ENCODE data around the gene VAV1. TPM values are rescaled to one million over a fixed set of nuclear protein-coding genes. Genes with fewer than 3 reads are reported as not detected.

Gene VAV1
- total RNA-seq, 1 experiment from 2014 or later, result 0.05 TPM

DNA sequence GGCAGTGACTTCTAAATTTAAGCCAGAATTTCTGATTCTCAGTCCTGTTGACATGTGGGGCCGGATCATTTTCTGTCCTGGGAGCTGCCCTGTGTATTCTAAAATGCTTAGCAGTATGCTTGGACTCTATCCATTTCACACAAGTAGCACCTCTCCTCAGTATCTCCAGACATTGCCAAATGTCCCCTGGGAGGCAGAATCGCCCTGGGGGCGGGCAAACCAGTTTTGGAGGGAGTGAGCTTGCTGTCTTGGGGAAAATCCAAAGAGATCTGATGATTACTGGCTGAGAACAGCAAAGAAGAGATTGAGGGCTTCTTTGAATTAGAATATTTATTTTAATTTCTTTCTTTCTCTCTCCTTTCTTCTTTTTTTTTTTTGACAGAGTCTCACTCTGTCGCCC is 16.4 kb downstream of the VAV1 start:
- Histone ChIP-seq H3K27ac (ENCODE audit: low read length) (no peak overlapping the region), H3K36me3 (ENCODE audit: control insufficient read depth, insufficient read depth, low read length) (no peaks in the 10 kb centered on the region), H3K9me3 (ENCODE audit: control insufficient read depth, insufficient read depth, low read depth, low read length) (no peaks in the 10 kb centered on the region), H3K4me3 (ENCODE audit: low read depth in 2 of 2, low read length in 2 of 2) (no peak overlapping the region), H3K4me1 (ENCODE audit: control insufficient read depth, insufficient read depth, low read length) (no peaks in the 10 kb centered on the region), H3K27me3 (ENCODE audit: control insufficient read depth, insufficient read depth, low read length) (no peaks in the 10 kb centered on the region)
- no peak for DNase-seq (ENCODE audit: low read depth, low spot score)
- BruUV-seq (replicated peaks), result no TSS peak
- intact Hi-C loops (cut with micrococcal nuclease; ENCODE audit: unreplicated experiment), result no loop called here
- in situ Hi-C loops (cut with HindIII; ENCODE audit: low pct_unique_long_range_greater_than_20kb, low sequenced_read_pairs), result no loop called here
- ATAC-seq, result no peak
- no peak for TF ChIP-seq POLR2AphosphoS5 (IDR thresholded peaks at IDR 0.05; ENCODE audit: low read depth, low read length)
- TF ChIP-seq, protein P1, sequence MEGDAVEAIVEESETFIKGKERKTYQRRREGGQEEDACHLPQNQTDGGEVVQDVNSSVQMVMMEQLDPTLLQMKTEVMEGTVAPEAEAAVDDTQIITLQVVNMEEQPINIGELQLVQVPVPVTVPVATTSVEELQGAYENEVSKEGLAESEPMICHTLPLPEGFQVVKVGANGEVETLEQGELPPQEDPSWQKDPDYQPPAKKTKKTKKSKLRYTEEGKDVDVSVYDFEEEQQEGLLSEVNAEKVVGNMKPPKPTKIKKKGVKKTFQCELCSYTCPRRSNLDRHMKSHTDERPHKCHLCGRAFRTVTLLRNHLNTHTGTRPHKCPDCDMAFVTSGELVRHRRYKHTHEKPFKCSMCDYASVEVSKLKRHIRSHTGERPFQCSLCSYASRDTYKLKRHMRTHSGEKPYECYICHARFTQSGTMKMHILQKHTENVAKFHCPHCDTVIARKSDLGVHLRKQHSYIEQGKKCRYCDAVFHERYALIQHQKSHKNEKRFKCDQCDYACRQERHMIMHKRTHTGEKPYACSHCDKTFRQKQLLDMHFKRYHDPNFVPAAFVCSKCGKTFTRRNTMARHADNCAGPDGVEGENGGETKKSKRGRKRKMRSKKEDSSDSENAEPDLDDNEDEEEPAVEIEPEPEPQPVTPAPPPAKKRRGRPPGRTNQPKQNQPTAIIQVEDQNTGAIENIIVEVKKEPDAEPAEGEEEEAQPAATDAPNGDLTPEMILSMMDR (IDR thresholded peaks at IDR 0.05), result no peak
- no peak for TF ChIP-seq TCF7L2 (IDR thresholded peaks at IDR 0.05; ENCODE audit: low read depth, low read length)
- TF ChIP-seq, protein P2, sequence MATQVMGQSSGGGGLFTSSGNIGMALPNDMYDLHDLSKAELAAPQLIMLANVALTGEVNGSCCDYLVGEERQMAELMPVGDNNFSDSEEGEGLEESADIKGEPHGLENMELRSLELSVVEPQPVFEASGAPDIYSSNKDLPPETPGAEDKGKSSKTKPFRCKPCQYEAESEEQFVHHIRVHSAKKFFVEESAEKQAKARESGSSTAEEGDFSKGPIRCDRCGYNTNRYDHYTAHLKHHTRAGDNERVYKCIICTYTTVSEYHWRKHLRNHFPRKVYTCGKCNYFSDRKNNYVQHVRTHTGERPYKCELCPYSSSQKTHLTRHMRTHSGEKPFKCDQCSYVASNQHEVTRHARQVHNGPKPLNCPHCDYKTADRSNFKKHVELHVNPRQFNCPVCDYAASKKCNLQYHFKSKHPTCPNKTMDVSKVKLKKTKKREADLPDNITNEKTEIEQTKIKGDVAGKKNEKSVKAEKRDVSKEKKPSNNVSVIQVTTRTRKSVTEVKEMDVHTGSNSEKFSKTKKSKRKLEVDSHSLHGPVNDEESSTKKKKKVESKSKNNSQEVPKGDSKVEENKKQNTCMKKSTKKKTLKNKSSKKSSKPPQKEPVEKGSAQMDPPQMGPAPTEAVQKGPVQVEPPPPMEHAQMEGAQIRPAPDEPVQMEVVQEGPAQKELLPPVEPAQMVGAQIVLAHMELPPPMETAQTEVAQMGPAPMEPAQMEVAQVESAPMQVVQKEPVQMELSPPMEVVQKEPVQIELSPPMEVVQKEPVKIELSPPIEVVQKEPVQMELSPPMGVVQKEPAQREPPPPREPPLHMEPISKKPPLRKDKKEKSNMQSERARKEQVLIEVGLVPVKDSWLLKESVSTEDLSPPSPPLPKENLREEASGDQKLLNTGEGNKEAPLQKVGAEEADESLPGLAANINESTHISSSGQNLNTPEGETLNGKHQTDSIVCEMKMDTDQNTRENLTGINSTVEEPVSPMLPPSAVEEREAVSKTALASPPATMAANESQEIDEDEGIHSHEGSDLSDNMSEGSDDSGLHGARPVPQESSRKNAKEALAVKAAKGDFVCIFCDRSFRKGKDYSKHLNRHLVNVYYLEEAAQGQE (IDR thresholded peaks at IDR 0.05; ENCODE audit: insufficient read depth in 1 of 2, low read depth in 2 of 2, low read length in 1 of 2), result no peak
- TF ChIP-seq SIN3A (IDR thresholded peaks at IDR 0.05; ENCODE audit: borderline replicate concordance, insufficient read depth, low read depth, low read length), result no peak
- CTCF ChIA-PET, result no interaction called here
- POLR2A ChIA-PET, result no interaction called here

DNA sequence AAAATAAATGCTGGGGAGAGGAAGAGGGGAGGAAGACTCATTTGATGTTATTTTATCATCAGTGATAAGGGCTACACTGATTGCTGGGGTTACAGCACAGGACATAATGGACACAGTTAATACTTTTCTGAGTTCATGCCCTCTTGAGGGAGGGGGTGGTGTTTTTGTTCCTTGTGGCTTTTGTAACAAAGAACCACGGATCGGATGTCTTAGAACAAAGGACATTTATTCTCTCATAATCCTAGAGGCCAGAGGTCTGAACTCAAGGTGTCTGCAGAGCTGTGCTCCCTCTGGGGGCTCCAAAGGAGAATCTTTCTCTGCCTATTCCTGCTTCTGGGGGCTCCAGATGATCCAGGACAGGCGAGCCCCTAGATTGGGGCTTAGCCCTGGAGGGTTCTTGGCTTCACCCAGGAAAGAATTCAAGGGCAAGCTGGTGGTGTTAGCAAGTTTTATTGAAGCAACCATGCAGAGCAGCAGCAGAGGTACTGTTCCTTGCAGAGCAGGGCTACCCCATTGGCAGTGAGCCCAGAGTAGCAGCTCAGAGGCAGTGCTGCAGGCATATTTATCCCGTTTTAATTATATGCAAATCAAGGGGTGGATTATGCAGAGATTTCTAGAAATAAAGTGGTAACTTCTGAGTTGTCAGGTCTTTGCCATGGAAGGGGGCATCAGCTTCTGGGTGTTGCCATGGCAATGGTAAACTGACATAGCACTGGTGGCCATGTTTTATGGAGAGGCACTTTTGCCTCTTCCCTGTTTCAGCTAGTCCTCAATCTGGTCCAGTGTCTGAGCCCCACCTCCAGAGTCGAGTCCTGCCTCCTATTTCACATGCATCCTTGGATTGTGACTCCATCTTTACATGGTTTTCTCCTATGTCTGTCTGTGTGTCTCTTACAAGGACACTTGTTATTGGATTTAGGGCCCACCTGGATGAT is 18.0 kb downstream of the VAV1 start:
- ChIA-PET CTCF (no interaction called here), POLR2A (no interaction called here)
- H3K4me1 ChIP-seq (ENCODE audit: control insufficient read depth, insufficient read depth, low read length), result no peaks in the 10 kb centered on the region
- no peaks in the 10 kb centered on the region for H3K27me3 ChIP-seq (ENCODE audit: control insufficient read depth, insufficient read depth, low read length)
- no peak overlapping the region for H3K4me3 ChIP-seq (ENCODE audit: low read depth in 2 of 2, low read length in 2 of 2)
- DNase-seq (ENCODE audit: low read depth, low spot score) (no peak), ATAC-seq (no peak)
- no peaks in the 10 kb centered on the region for H3K9me3 ChIP-seq (ENCODE audit: control insufficient read depth, insufficient read depth, low read depth, low read length)
- TF ChIP-seq, protein P1 (IDR thresholded peaks at IDR 0.05), result no peak
- TF ChIP-seq POLR2AphosphoS5 (IDR thresholded peaks at IDR 0.05; ENCODE audit: low read depth, low read length) (no peak), TCF7L2 (IDR thresholded peaks at IDR 0.05; ENCODE audit: low read depth, low read length) (no peak)
- intact Hi-C loops (cut with micrococcal nuclease; ENCODE audit: unreplicated experiment) (no loop called here), in situ Hi-C loops (cut with HindIII; ENCODE audit: low pct_unique_long_range_greater_than_20kb, low sequenced_read_pairs) (no loop called here)
- no peak overlapping the region for H3K27ac ChIP-seq (ENCODE audit: low read length)
- no peaks in the 10 kb centered on the region for H3K36me3 ChIP-seq (ENCODE audit: control insufficient read depth, insufficient read depth, low read length)
- no TSS peak for BruUV-seq (replicated peaks)
